SK-N-MC (cell line): ENCODE data around the gene COPZ2.
"Not testable (repeated sequence)": the region's sequence is repeated elsewhere in the genome, so short reads cannot be mapped to it uniquely, and the experiment has no call there.

Source experiments
- DNase-seq: peaks from one replicate; pipeline ENCODE4 v3.0.0-alpha.2; 2011; ENCODE audit warnings: low read depth, low spot score
- H3K27ac ChIP-seq: fragments of 200-600 bp; sonication (generic); 2 replicates; pipeline ENCODE4 v1.5.1; 2016; ENCODE audit warnings: mixed run types
- H3K36me3 ChIP-seq: fragments of 200-600 bp; sonication (generic); 2 replicates; pipeline ENCODE4 v1.6.1; 2017; ENCODE audit warnings: antibody characterized with exemption, low read length, mixed read lengths; ENCODE audit not compliant: insufficient read depth
- H3K4me3 ChIP-seq: fragments of 200-600 bp; sonication (generic); 2 replicates; pipeline ENCODE4 v1.5.1; 2016
- H3K9ac ChIP-seq: fragments of 200-600 bp; sonication (generic); 2 replicates; pipeline ENCODE4 v1.8.0; 2017; ENCODE audit warnings: mixed run types, mixed read lengths; ENCODE audit not compliant: insufficient read length
- H3K9me3 ChIP-seq: fragments of 200-600 bp; sonication (generic); 2 replicates; pipeline ENCODE4 v1.6.1; 2017; ENCODE audit warnings: low read depth, mild to moderate bottlenecking, antibody characterized with exemption, low read length, moderate library complexity, mixed read lengths
- EZH2 ChIP-seq: fragments of 200-600 bp; sonication (generic); IDR thresholded peaks from one replicate; pipeline ENCODE4 v1.6.1; 2017; ENCODE audit warnings: antibody characterized with exemption
- FOXP2 ChIP-seq: optimal IDR thresholded peaks from 2 replicates; pipeline ENCODE3; 2011; ENCODE audit warnings: mild to moderate bottlenecking, moderate library complexity; ENCODE audit not compliant: insufficient read depth; ENCODE audit errors: extremely low read length, control extremely low read depth
- POLR2AphosphoS5 ChIP-seq: IDR thresholded peaks from 2 replicates; pipeline ENCODE4 v1.6.1; 2012; ENCODE audit warnings: mild to moderate bottlenecking, low read depth, low read length, borderline replicate concordance

The COPZ2 gene

GRCh38 chr17:48037036-48037837 is at the start of gene COPZ2:
Gene COPZ2 (minus strand): TSS chr17:48037797. CDS start chr17:48037777, 20 bp downstream.
- DNase-seq = no peak
- no peak within 1 kb of the TSS for H3K27ac ChIP-seq
- H3K9me3 ChIP-seq = no peaks in the 10 kb centered on the region
- no peak within 1 kb of the TSS for H3K9ac ChIP-seq
- no peak for TF ChIP-seq EZH2
- TF ChIP-seq FOXP2 = no peak
- TF ChIP-seq POLR2AphosphoS5 = no peak
- H3K36me3 ChIP-seq = no peaks in the 10 kb centered on the region
- no peak within 1 kb of the TSS for H3K4me3 ChIP-seq

DNA sequence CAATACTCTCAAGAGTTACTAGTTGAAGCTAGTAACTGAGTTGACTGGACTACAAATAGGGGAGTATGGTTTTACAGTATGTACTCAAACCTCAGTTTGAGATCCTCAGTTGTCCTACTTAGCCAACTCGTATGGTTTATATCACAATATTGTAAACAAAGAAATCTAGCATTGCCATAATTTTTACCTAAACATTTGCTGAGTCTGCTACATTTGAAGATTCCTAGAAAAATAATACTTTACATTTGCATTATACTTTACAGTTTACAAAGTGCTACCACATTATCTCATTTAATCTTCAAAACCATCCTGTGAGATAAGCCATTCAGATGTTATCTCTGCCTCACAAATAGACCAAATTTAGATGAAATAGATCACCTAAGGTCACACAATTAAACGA is 47.3 kb upstream of the COPZ2 start:
- Histone ChIP-seq H3K27ac (0 out of 2 replicates have a peak overlapping the region, but pooled peaks have one; percentile 35), H3K9ac (peak overlapping the region; percentile 7), H3K4me3 (no peak overlapping the region), H3K36me3 (peaks cover 7% of the 10 kb centered on the region), H3K9me3 (no peaks in the 10 kb centered on the region)
- no peak for DNase-seq
- TF ChIP-seq FOXP2 (no peak), POLR2AphosphoS5 (no peak), EZH2 (no peak)

- DNase-seq = no peak
- Histone ChIP-seq H3K27ac (0 out of 2 replicates have a peak overlapping the region, but pooled peaks have one; percentile 42), H3K9ac (no peak overlapping the region), H3K36me3 (peaks cover 6% of the 10 kb centered on the region; the same call in 1 of the 2 replicates), H3K9me3 (no peaks in the 10 kb centered on the region), H3K4me3 (no peak overlapping the region)
- no peak for TF ChIP-seq FOXP2
- no peak for TF ChIP-seq EZH2
- TF ChIP-seq POLR2AphosphoS5 = no peak
These were observed 44.3 kb upstream of the COPZ2 start for GRCh38 chr17:48081858-48082257.

DNA sequence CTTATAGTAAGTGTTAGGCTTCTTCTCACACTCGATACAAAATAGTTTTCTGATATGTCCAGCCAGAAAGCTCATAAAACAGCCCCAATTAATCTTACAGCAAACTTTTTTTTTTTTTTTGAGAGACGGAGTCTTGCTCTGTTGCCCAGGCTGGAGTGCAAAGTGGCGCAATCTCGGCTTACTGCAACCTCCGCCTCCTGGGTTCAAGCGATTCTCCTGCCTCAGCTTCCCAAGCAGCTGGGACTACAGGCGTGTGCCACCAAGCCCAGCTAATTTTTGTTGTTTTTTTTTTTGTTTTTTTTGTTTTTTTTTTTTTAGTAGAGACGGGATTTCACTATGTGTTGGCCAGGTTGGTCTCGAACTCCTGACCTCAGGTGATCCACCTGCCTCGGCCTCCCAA is 39.6 kb upstream of the COPZ2 start:
- not testable (repeated sequence) for H3K27ac ChIP-seq, H3K4me3 ChIP-seq, H3K9me3 ChIP-seq, H3K9ac ChIP-seq, DNase-seq
- H3K36me3 ChIP-seq = peaks cover 50% of the 10 kb centered on the region

DNA sequence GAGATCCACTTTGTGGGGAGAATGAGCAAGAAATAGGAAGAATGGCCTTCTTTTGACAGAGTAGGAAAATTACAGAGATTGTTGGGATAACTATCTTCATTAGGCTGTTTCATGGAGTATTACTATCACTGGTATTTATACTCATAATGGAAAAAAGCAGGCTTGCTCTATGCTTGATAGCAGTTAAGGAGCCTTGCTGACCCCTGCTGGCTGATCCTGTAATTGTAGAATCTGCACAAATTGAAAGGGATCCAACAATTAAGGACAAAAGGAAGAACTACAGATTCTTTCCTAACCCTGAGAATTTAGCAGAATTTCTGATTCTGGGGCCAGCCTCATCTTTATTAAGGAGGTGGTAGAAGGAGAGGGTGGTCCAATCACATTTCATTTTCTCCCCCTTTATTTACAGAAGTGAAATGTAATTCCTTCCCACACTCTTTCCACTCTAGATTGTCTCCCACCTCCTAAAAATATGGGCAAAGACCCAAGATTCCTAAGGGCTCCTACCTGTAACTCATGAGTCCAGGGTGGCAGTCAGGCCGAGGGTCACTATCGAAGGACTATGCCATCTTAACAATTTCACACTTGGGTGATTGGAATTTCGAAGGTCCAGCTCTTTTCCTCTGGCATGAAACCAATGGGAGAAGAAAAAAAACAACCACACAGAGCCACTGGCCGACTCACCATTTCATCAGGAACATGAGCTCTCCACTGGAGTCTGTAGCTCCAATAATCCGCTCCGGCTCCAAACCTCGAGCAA is 36.9 kb upstream of the COPZ2 start:
- DNase-seq = peak; percentile 39
- Histone ChIP-seq H3K9ac (no peak overlapping the region), H3K9me3 (no peaks in the 10 kb centered on the region), H3K4me3 (no peak overlapping the region), H3K27ac (peak overlapping the region; percentile 29; the same call in 1 of the 2 replicates), H3K36me3 (peaks cover 75% of the 10 kb centered on the region)
- TF ChIP-seq FOXP2 (no peak), POLR2AphosphoS5 (no peak), EZH2 (no peak)

DNA sequence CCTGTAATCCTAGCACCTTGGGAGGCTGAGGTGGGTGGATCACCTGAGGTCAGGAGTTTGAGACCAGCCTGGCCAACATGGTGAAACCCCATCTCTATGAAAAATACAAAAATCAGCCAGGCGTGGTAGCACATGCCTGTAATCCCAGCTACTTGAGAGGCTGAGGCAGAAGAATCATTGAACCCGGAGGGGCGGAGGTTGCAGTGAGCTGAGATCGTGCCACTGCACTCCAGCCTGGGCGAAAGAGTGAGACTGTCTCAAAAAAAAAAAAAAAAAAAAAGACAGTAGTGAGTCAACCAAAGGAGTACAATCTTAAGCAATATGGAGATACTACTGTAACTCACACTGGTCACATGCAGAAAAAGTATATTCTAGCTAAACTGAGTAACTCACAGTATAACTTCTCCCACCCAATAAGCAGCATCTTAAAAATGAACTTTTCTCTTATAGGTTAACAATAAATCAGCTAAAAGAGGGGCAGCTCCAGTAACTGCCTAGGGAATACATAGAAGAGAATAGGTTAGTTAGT is 36.0 kb upstream of the COPZ2 start:
- H3K9me3 ChIP-seq, H3K27ac ChIP-seq, H3K4me3 ChIP-seq, H3K9ac ChIP-seq, DNase-seq: not testable (repeated sequence)
- peaks cover 80% of the 10 kb centered on the region for H3K36me3 ChIP-seq

GRCh38 chr17:48072811-48073210 is 35.2 kb upstream of the COPZ2 start:
- not testable (repeated sequence) for H3K27ac ChIP-seq, H3K4me3 ChIP-seq, H3K9me3 ChIP-seq, H3K9ac ChIP-seq, DNase-seq
- H3K36me3 ChIP-seq = peaks cover 88% of the 10 kb centered on the region

- no peak overlapping the region for H3K27ac ChIP-seq
- peaks cover 91% of the 10 kb centered on the region for H3K36me3 ChIP-seq
- no peak overlapping the region for H3K9ac ChIP-seq
- no peak for DNase-seq
- no peak overlapping the region for H3K4me3 ChIP-seq
- TF ChIP-seq POLR2AphosphoS5 (no peak), EZH2 (no peak), FOXP2 (no peak)
- H3K9me3 ChIP-seq = no peaks in the 10 kb centered on the region
These were observed 34.1 kb upstream of the COPZ2 start for GRCh38 chr17:48071654-48072053.
